CD14-positive monocyte (primary cell): Measurements from ENCODE around the gene DGKI. TPM values are rescaled to one million over a fixed set of nuclear protein-coding genes. Genes with fewer than 3 reads are reported as not detected.

Experiments used
- DNase-seq, 3 donors: peaks; one replicate each; pipeline ENCODE4 v3.0.0-alpha.2; 2011 to 2022
- H2AFZ ChIP-seq: 2 replicates; pipeline ENCODE4 v1.6.0; 2012; ENCODE audit warnings: mild to moderate bottlenecking, low read depth, low read length, inconsistent platforms; ENCODE audit not compliant: insufficient read depth, poor library complexity, severe bottlenecking
- H3K27ac ChIP-seq, 2 donors: 1 replicate in 1 of 2; 2 replicates in 1 of 2; pipeline ENCODE4 v1.5.1; 2012 to 2013; ENCODE audit warnings: low read length in 2 of 2, control low read depth in 1 of 2, inconsistent platforms in 1 of 2, low read depth in 1 of 2, mild to moderate bottlenecking in 1 of 2
- H3K27me3 ChIP-seq, 2 donors: one replicate each; pipeline versions ENCODE4 v1.6.0 to v1.6.1; 2011 to 2013; ENCODE audit warnings: low read length in 2 of 2; ENCODE audit not compliant: control insufficient read depth in 2 of 2, insufficient read depth in 2 of 2
- H3K36me3 ChIP-seq, 2 donors: replicated peaks in 1 of 2; 1 replicate in 1 of 2; 2 replicates in 1 of 2; pipeline versions ENCODE4 v1.5.1 to v1.6.1; 2012 to 2013; ENCODE audit warnings: low read length in 2 of 2, control low read depth in 1 of 2, inconsistent platforms in 1 of 2, mild to moderate bottlenecking in 1 of 2; ENCODE audit not compliant: insufficient read depth in 2 of 2, control insufficient read depth in 1 of 2
- H3K4me1 ChIP-seq, 2 donors: 1 replicate in 1 of 2; 2 replicates in 1 of 2; pipeline versions ENCODE4 v1.5.1 to v1.6.1; 2012 to 2013; ENCODE audit warnings: low read length in 2 of 2, control low read depth in 1 of 2, inconsistent platforms in 1 of 2, mild to moderate bottlenecking in 1 of 2, moderate library complexity in 1 of 2; ENCODE audit not compliant: insufficient read depth in 2 of 2, control insufficient read depth in 1 of 2
- H3K4me2 ChIP-seq: replicated peaks from 2 replicates; pipeline ENCODE3; 2012; ENCODE audit warnings: low read length, moderate library complexity, mild to moderate bottlenecking; ENCODE audit not compliant: poor library complexity, severe bottlenecking; ENCODE audit errors: extremely low read depth
- H3K4me3 ChIP-seq, 3 experiments: fragments of 200-600 bp in 1 of 3; sonication (generic) in 1 of 3; replicated peaks in 1 of 3; 1 replicate in 2 of 3; 2 replicates in 1 of 3; pipeline ENCODE4 v1.5.1; 2011 to 2013; ENCODE audit warnings: low read length in 3 of 3, mild to moderate bottlenecking in 3 of 3, control low read depth in 2 of 3, low read depth in 2 of 3, inconsistent platforms in 1 of 3, moderate library complexity in 1 of 3
- H3K79me2 ChIP-seq: 2 replicates; pipeline ENCODE4 v1.6.0; 2012; ENCODE audit warnings: mild to moderate bottlenecking, control low read depth, inconsistent platforms, low read length, moderate library complexity; ENCODE audit not compliant: insufficient read depth
- H3K9ac ChIP-seq: 2 replicates; pipeline ENCODE4 v1.6.0; 2017; ENCODE audit warnings: low read length, mild to moderate bottlenecking; ENCODE audit not compliant: insufficient read depth, poor library complexity, severe bottlenecking
- H3K9me3 ChIP-seq, 2 donors: replicated peaks in 1 of 2; 1 replicate in 1 of 2; 2 replicates in 1 of 2; pipeline versions ENCODE4 v1.5.1 to v1.6.1; 2012 to 2013; ENCODE audit warnings: low read length in 2 of 2, control low read depth in 1 of 2; ENCODE audit not compliant: control insufficient read depth in 1 of 2, insufficient read depth in 1 of 2
- H4K20me1 ChIP-seq: 2 replicates; pipeline ENCODE4 v1.6.0; 2012; ENCODE audit warnings: mild to moderate bottlenecking, low read length, control low read depth, moderate library complexity; ENCODE audit not compliant: insufficient read depth
- H3K27ac Mint-ChIP-seq, 7 donors: one replicate each; pipeline ENCODE4 v1.8.0; 2020; ENCODE audit warnings: mild to moderate bottlenecking in 7 of 7, mixed read lengths in 7 of 7, moderate library complexity in 6 of 7, inconsistent platforms in 2 of 7
- H3K27me3 Mint-ChIP-seq, 3 donors: one replicate each; pipeline ENCODE4 v1.8.0; 2021 to 2022; ENCODE audit warnings: low read depth in 3 of 3, mild to moderate bottlenecking in 3 of 3, mixed read lengths in 3 of 3, moderate library complexity in 3 of 3, inconsistent platforms in 1 of 3
- H3K36me3 Mint-ChIP-seq, 2 donors: one replicate each; pipeline ENCODE4 v1.8.0; 2020; ENCODE audit warnings: mixed read lengths in 2 of 2, inconsistent platforms in 1 of 2, mild to moderate bottlenecking in 1 of 2
- H3K4me1 Mint-ChIP-seq: one replicate; pipeline ENCODE4 v1.8.0; 2020; ENCODE audit warnings: mild to moderate bottlenecking, mixed read lengths
- H3K4me3 Mint-ChIP-seq, 2 donors: one replicate each; pipeline ENCODE4 v1.8.0; 2020; ENCODE audit warnings: mild to moderate bottlenecking in 2 of 2, mixed read lengths in 2 of 2, moderate library complexity in 1 of 2
- H3K9me3 Mint-ChIP-seq, 7 donors: one replicate each; pipeline ENCODE4 v1.8.0; 2020 to 2022; ENCODE audit warnings: mixed read lengths in 7 of 7, mild to moderate bottlenecking in 6 of 7, moderate library complexity in 6 of 7, inconsistent platforms in 2 of 7
- WGBS: methylation state at CpG from one replicate; pipeline ENCODE4 v1.1.5; 2013; ENCODE audit warnings: missing lambda C conversion rate; ENCODE audit not compliant: insufficient coverage; 5-methylcytosine and 5-hydroxymethylcytosine counted together
- intact Hi-C, 2 donors: fragments of 100-400 bp; cut with micrococcal nuclease; formaldehyde crosslinking; loops; one replicate each; pipeline versions ENCODE4 v1.15.0 to v1.15.1; 2023
- polyA plus RNA-seq, 3 donors: library from polyadenylated mRNA; depleted of rRNA in 1 of 3; unstranded in 2 of 3; stranded (reverse) in 1 of 3; fragments of 300-500 nt in 2 of 3; fragments of >200 nt in 1 of 3; fragmentation: Illumina TruSeq in 2 of 3; gene quantifications; 1 replicate in 2 of 3; 2 replicates in 1 of 3; pipeline ENCODE4 v1.2.3, GENCODE V29; 2012 to 2021
- TF ChIP-seq, protein P1 (sequence below): fragments of 200-600 bp; IDR thresholded peaks from one replicate; pipeline ENCODE4 v1.8.0; 2022; ENCODE audit warnings: antibody characterized with exemption, mild to moderate bottlenecking

Gene DGKI
- polyA plus RNA-seq, 3 donors, result not detected

- TF ChIP-seq, protein P1, sequence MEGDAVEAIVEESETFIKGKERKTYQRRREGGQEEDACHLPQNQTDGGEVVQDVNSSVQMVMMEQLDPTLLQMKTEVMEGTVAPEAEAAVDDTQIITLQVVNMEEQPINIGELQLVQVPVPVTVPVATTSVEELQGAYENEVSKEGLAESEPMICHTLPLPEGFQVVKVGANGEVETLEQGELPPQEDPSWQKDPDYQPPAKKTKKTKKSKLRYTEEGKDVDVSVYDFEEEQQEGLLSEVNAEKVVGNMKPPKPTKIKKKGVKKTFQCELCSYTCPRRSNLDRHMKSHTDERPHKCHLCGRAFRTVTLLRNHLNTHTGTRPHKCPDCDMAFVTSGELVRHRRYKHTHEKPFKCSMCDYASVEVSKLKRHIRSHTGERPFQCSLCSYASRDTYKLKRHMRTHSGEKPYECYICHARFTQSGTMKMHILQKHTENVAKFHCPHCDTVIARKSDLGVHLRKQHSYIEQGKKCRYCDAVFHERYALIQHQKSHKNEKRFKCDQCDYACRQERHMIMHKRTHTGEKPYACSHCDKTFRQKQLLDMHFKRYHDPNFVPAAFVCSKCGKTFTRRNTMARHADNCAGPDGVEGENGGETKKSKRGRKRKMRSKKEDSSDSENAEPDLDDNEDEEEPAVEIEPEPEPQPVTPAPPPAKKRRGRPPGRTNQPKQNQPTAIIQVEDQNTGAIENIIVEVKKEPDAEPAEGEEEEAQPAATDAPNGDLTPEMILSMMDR, result no peak
- Mint-ChIP-seq H3K27me3 (no peaks in the 10 kb centered on the region), H3K4me3 (no peak overlapping the region), H3K27ac (peak overlapping the region in 4 of 7 donors; percentile 26 to 59 (median 50)), H3K9me3 (peaks cover 0 to 7% (median 3%) of the 10 kb centered on the region in 7 donors), H3K4me1 (no peaks in the 10 kb centered on the region), H3K36me3 (peaks cover 90 to 91% of the 10 kb centered on the region in 2 donors)
- 98% methylated on average over 5 of the region's 8 CpGs for WGBS
- no peak overlapping the region for H3K9ac ChIP-seq
- no peak overlapping the region for H3K4me3 ChIP-seq
- H3K4me2 ChIP-seq, result no peak overlapping the region
- H3K27me3 ChIP-seq, result no peaks in the 10 kb centered on the region
- no peak overlapping the region for H3K27ac ChIP-seq
- H3K4me1 ChIP-seq, result no peaks in the 10 kb centered on the region
- intact Hi-C loops, result no loop called here
- H3K9me3 ChIP-seq, result peaks cover 4 to 7% of the 10 kb centered on the region in 2 donors
- no peaks in the 10 kb centered on the region for H4K20me1 ChIP-seq
- no peak for DNase-seq
- H2AFZ ChIP-seq, result no peak overlapping the region
- H3K79me2 ChIP-seq, result no peaks in the 10 kb centered on the region
- peaks cover 77 to 100% of the 10 kb centered on the region in 2 donors for H3K36me3 ChIP-seq
Measured at GRCh38 chr7:137878333-137878961, 31.7 kb upstream of the DGKI start.

GRCh38 chr7:137877027-137877675 lies 30.4 kb upstream of the DGKI start:
- Histone ChIP-seq H3K4me3 (no peak overlapping the region), H3K4me2 (no peak overlapping the region), H3K27me3 (no peaks in the 10 kb centered on the region), H3K9me3 (peaks cover 3% of the 10 kb centered on the region in 2 donors), H3K27ac (no peak overlapping the region), H3K36me3 (peaks cover 64 to 99% of the 10 kb centered on the region in 2 donors), H3K79me2 (no peaks in the 10 kb centered on the region), H4K20me1 (no peaks in the 10 kb centered on the region), H3K9ac (no peak overlapping the region), H3K4me1 (no peaks in the 10 kb centered on the region), H2AFZ (no peak overlapping the region)
- Mint-ChIP-seq H3K27me3 (no peaks in the 10 kb centered on the region), H3K4me3 (no peak overlapping the region), H3K9me3 (peaks cover 0 to 5% (median 2%) of the 10 kb centered on the region in 7 donors), H3K4me1 (no peaks in the 10 kb centered on the region), H3K36me3 (peaks cover 89 to 91% of the 10 kb centered on the region in 2 donors), H3K27ac (peak overlapping the region in 1 of 7 donors; percentile 18)
- TF ChIP-seq, protein P1, result no peak
- 100% methylated on average over 1 of the region's 5 CpGs for WGBS
- intact Hi-C loops, result no loop called here
- DNase-seq, result no peak
